BJ (cell line): Measurements from ENCODE around the gene TYW5. TPM values are rescaled to one million over a fixed set of nuclear protein-coding genes. Genes with fewer than 3 reads are reported as not detected.

ENCODE experiments used
- CTCF ChIA-PET: fragments of 350-600 bp; formaldehyde crosslinking; extraction: SDS; loops from one replicate; lab custom pipeline; 2021; ENCODE audit warnings: antibody characterized with exemption, inconsistent platforms; lab: Yijun Ruan, JAX
- POLR2A ChIA-PET: fragments of 300-600 bp; sonication (Branson Sonifier 250); formaldehyde crosslinking; extraction: SDS; loops from one replicate; lab custom pipeline; 2021; ENCODE audit warnings: antibody characterized with exemption; lab: Charles Lee
- DNase-seq: peaks from one replicate; pipeline ENCODE4 v3.0.0-alpha.2; 2011; ENCODE audit warnings: low read depth
- H3K27me3 ChIP-seq: 2 replicates; pipeline ENCODE4 v1.6.0; 2011; ENCODE audit warnings: low read length; ENCODE audit not compliant: control insufficient read depth, insufficient read depth
- H3K36me3 ChIP-seq: 2 replicates; pipeline ENCODE4 v1.5.1; 2011; ENCODE audit warnings: low read length; ENCODE audit not compliant: control insufficient read depth, insufficient read depth
- H3K4me3 ChIP-seq: 2 replicates; pipeline ENCODE4 v1.5.1; 2011; ENCODE audit warnings: low read depth, mild to moderate bottlenecking, control low read depth, low read length
- polyA minus RNA-seq: library from RNA; depleted of rRNA, polyadenylated mRNA; stranded (reverse); fragments of >200 nt; gene quantifications from 2 replicates; pipeline ENCODE4 v1.2.3, GENCODE V29; 2011; rRNA and poly(A)+ RNA removed
- polyA plus RNA-seq: library from polyadenylated mRNA; depleted of rRNA; stranded (reverse); fragments of >200 nt; gene quantifications from 2 replicates; pipeline ENCODE4 v1.2.3, GENCODE V29; 2011; rRNA removed
- TF ChIP-seq, protein P1 (sequence below): IDR thresholded peaks from 2 replicates; pipeline ENCODE4 v1.5.1; 2011; ENCODE audit warnings: low read depth, mild to moderate bottlenecking, control low read depth, inconsistent platforms, low read length, moderate library complexity; ENCODE audit not compliant: insufficient read depth

TYW5 gene, protein sequence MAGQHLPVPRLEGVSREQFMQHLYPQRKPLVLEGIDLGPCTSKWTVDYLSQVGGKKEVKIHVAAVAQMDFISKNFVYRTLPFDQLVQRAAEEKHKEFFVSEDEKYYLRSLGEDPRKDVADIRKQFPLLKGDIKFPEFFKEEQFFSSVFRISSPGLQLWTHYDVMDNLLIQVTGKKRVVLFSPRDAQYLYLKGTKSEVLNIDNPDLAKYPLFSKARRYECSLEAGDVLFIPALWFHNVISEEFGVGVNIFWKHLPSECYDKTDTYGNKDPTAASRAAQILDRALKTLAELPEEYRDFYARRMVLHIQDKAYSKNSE
- polyA plus RNA-seq (2.9 and 4.8 TPM in 2 replicates), polyA minus RNA-seq (2.4 and 2.5 TPM in 2 replicates)

DNA sequence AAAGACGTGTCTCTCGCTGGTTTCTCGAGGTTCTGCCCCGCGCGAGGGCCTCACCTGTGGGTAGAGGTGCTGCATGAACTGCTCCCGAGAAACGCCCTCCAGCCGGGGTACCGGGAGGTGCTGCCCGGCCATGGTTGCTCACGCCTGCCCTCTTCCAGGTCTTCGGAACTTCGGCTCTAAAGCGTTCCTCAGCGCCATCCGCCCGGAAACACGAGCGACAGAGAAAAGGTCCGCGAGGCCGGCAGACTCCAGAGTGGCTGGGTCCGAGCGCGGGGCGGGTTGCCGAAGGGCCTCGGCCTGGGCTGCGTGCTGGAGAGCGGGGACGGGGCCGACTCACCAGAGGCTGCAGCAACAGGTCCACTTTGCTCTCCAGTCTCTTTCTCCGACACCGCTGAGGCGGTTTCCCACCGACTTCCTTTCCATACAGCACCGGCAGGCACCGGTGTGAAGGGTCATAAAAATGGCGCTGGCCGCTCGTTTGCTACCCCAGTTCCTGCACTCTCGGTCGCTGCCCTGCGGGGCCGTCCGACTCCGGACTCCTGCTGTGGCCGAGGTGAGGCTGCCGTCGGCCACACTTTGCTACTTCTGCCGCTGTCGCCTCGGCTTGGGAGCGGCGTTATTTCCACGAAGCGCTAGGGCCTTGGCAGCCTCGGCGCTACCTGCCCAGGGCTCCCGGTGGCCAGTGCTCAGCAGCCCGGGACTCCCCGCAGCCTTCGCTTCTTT lies at the start of gene TYW5, which contains the start of gene MAIP1:
TYW5 (minus strand) TSS at position 153 of the 723 bp plus-strand sequence; CDS start at position 132, 21 bp downstream.
MAIP1 (plus strand) TSS at position 244 of the 723 bp plus-strand sequence; CDS start at position 461, 217 bp downstream.
- POLR2A ChIA-PET: no interaction called here
- no peaks in the 10 kb centered on the region for H3K27me3 ChIP-seq
- peaks cover 4% of the 10 kb centered on the region for H3K36me3 ChIP-seq
- peak within 1 kb of the TSS; percentile 81 for H3K4me3 ChIP-seq
- CTCF ChIA-PET: interaction anchor here (1.4 kb wide), 1 partner anchor 18 kb away, joined by 3 read pairs; no protein-coding TSS in a partner anchor
- TF ChIP-seq, protein P1, sequence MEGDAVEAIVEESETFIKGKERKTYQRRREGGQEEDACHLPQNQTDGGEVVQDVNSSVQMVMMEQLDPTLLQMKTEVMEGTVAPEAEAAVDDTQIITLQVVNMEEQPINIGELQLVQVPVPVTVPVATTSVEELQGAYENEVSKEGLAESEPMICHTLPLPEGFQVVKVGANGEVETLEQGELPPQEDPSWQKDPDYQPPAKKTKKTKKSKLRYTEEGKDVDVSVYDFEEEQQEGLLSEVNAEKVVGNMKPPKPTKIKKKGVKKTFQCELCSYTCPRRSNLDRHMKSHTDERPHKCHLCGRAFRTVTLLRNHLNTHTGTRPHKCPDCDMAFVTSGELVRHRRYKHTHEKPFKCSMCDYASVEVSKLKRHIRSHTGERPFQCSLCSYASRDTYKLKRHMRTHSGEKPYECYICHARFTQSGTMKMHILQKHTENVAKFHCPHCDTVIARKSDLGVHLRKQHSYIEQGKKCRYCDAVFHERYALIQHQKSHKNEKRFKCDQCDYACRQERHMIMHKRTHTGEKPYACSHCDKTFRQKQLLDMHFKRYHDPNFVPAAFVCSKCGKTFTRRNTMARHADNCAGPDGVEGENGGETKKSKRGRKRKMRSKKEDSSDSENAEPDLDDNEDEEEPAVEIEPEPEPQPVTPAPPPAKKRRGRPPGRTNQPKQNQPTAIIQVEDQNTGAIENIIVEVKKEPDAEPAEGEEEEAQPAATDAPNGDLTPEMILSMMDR: peak; percentile 43
- peak; percentile 24 for DNase-seq

DNA sequence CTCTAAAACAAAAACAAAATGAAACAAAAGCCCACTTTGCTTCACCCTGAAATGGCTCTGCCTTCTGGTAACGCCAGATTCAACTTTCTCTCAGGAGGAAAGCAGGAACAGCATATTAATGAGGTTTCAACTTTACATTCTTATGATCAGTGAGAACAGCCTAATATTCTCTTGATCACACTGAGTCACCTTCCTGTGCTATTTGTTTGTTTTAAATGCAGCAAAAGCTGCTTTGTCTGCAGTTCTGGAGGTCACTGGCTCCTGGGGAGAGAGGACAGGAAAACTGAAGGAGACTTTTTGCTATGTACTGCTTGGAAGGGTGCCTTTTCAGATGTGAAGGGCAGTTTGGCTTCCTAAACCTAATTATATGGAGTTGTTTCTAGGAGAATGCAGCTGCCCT lies 48.2 kb upstream of the TYW5 start:
- Histone ChIP-seq H3K36me3 (no peaks in the 10 kb centered on the region), H3K4me3 (no peak overlapping the region), H3K27me3 (no peaks in the 10 kb centered on the region; the same call in 1 of the 2 replicates)
- TF ChIP-seq, protein P1: no peak
- ChIA-PET POLR2A (no interaction called here), CTCF (interaction anchor here (0.6 to 1.1 kb wide), 3 partner anchors 14 to 18 kb away, joined by 3 read pairs; no protein-coding TSS in a partner anchor)
- DNase-seq: no peak

DNA sequence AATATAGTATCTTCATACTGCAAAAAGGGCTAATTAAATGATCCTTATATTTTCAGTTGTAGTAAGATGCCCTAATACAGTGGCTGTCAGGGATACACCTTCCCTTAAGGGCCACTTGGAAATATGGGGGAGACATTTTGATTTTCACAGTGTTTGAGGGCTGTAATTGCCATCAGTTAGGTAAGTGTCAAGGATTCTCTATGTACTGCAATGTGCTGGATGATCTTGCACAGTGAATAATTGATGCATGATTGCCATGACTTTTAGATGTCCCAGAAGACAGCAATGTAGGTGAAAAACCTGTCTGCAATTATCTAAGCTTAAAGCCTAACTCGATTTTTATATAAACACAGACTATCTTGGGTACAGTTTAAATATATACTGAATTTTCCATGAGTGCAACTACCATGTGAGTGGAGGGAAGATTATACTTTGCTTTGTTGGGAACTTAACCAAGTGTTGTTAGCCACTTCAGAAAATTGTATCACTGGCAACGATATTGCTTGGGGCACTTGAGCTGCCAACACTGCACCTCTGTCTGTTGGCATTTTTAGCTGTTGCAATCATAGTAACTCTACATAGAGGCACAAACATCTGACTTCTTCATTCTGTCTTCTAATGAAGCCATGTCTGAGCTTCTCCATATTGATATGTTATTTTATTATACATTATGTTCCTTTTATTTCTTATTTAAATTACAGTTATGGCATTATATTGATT lies 45.3 kb upstream of the TYW5 start:
- no peak for DNase-seq
- CTCF ChIA-PET: interaction anchor here (1.3 kb wide), 1 partner anchor 14 kb away, joined by 4 read pairs; no protein-coding TSS in a partner anchor
- Histone ChIP-seq H3K27me3 (no peaks in the 10 kb centered on the region; the same call in 1 of the 2 replicates), H3K4me3 (no peak overlapping the region), H3K36me3 (no peaks in the 10 kb centered on the region)
- POLR2A ChIA-PET: no interaction called here
- TF ChIP-seq, protein P1: no peak

DNA sequence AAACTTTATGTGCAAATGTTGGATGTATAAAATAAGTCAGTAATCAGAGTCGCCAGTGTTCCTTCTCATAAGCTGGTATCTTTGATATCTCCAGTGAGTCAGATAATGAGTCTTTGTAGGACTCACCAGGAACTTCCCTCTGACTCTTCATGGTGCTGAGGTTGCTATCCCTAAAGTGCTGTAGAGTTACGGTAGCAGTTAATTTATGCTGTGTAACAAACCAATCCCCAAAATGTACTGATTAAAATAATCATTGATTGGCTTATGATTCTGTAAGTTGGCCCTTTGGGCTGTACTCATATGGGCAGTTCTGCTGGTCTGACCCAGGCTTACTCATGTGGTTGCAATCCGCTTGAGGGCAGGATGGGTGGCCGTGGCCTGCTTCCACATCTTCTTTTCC lies 43.9 kb upstream of the TYW5 start:
- Histone ChIP-seq H3K4me3 (no peak overlapping the region), H3K36me3 (no peaks in the 10 kb centered on the region), H3K27me3 (no peaks in the 10 kb centered on the region; the same call in 1 of the 2 replicates)
- DNase-seq: no peak
- ChIA-PET POLR2A (no interaction called here), CTCF (interaction anchor here (0.8 kb wide), 1 partner anchor 731 kb away, joined by 3 read pairs; no protein-coding TSS in a partner anchor)
- TF ChIP-seq, protein P1: no peak
